Calu3 (cell line): Measurements from ENCODE around the gene MGMT. TPM values are rescaled to one million over a fixed set of nuclear protein-coding genes. Genes with fewer than 3 reads are reported as not detected.

Experiments
- BruUV-seq: library from RNA; stranded (reverse); fragments of 400-500 nt; replicated peaks from 2 replicates; lab custom pipeline; 2021; lab: Mats Ljungman, UMichigan
- CTCF ChIA-PET: fragments of 300-600 bp; sonication (Branson Sonifier 250); formaldehyde crosslinking; loops from one replicate; lab custom pipeline; 2022; ENCODE audit warnings: antibody characterized with exemption; lab: Charles Lee
- DNase-seq: peaks from one replicate; pipeline ENCODE4 v3.0.0; 2022
- H3K27ac Mint-ChIP-seq: one replicate; pipeline ENCODE4 v1.8.0; 2022; ENCODE audit warnings: mixed read lengths; ENCODE audit not compliant: unreplicated experiment
- H3K27me3 Mint-ChIP-seq: one replicate; pipeline ENCODE4 v1.8.0; 2022; ENCODE audit warnings: mixed read lengths; ENCODE audit not compliant: unreplicated experiment
- H3K36me3 Mint-ChIP-seq: one replicate; pipeline ENCODE4 v1.8.0; 2022; ENCODE audit warnings: mild to moderate bottlenecking, moderate library complexity, mixed read lengths; ENCODE audit not compliant: insufficient read depth, unreplicated experiment
- H3K4me1 Mint-ChIP-seq: one replicate; pipeline ENCODE4 v1.8.0; 2022; ENCODE audit warnings: mild to moderate bottlenecking, low read depth, mixed read lengths; ENCODE audit not compliant: unreplicated experiment
- H3K4me3 Mint-ChIP-seq: one replicate; pipeline ENCODE4 v1.8.0; 2022; ENCODE audit warnings: mild to moderate bottlenecking, low read depth, moderate library complexity, mixed read lengths; ENCODE audit not compliant: unreplicated experiment
- H3K9me3 Mint-ChIP-seq: one replicate; pipeline ENCODE4 v1.8.0; 2022; ENCODE audit warnings: low read depth, mixed read lengths; ENCODE audit not compliant: unreplicated experiment
- CTCF ChIP-seq: fragments of 200-600 bp; IDR thresholded peaks from one replicate; pipeline ENCODE4 v1.8.0; 2022; ENCODE audit warnings: antibody characterized with exemption; ENCODE audit not compliant: unreplicated experiment
- intact Hi-C: fragments of 100-400 bp; cut with micrococcal nuclease; formaldehyde crosslinking; loops from one replicate; pipeline ENCODE4 v1.10.0; 2022; ENCODE audit not compliant: unreplicated experiment
- total RNA-seq: library from RNA; stranded (reverse); gene quantifications from 2 replicates; pipeline ENCODE4 v1.2.3, GENCODE V29; 2022

The MGMT gene
- total RNA-seq, 1 experiment from 2014 or later: 8.3 TPM

GRCh38 chr10:129784291-129784690 is 317.2 kb downstream of the MGMT start:
- Mint-ChIP-seq H3K4me3 (no peak overlapping the region), H3K9me3 (peaks cover 8% of the 10 kb centered on the region), H3K27me3 (no peaks in the 10 kb centered on the region), H3K4me1 (no peaks in the 10 kb centered on the region), H3K36me3 (peaks cover 7% of the 10 kb centered on the region), H3K27ac (no peak overlapping the region)
- intact Hi-C loops: no loop called here
- no TSS peak for BruUV-seq
- CTCF ChIA-PET: no interaction called here
- DNase-seq: no peak
- TF ChIP-seq CTCF: no peak

- no peaks in the 10 kb centered on the region for H3K4me1 Mint-ChIP-seq
- DNase-seq: no peak
- H3K4me3 Mint-ChIP-seq: no peak overlapping the region
- TF ChIP-seq CTCF: no peak
- no TSS peak for BruUV-seq
- no peaks in the 10 kb centered on the region for H3K27me3 Mint-ChIP-seq
- peaks cover 8% of the 10 kb centered on the region for H3K9me3 Mint-ChIP-seq
- no peak overlapping the region for H3K27ac Mint-ChIP-seq
- peaks cover 7% of the 10 kb centered on the region for H3K36me3 Mint-ChIP-seq
- CTCF ChIA-PET: no interaction called here
- intact Hi-C loops: no loop called here
Observed at GRCh38 chr10:129784891-129785290, 317.9 kb downstream of the MGMT start.

- peaks cover 8% of the 10 kb centered on the region for H3K9me3 Mint-ChIP-seq
- H3K4me1 Mint-ChIP-seq: no peaks in the 10 kb centered on the region
- intact Hi-C loops: no loop called here
- no peak overlapping the region for H3K4me3 Mint-ChIP-seq
- DNase-seq: no peak
- no TSS peak for BruUV-seq
- H3K36me3 Mint-ChIP-seq: peaks cover 7% of the 10 kb centered on the region
- H3K27me3 Mint-ChIP-seq: no peaks in the 10 kb centered on the region
- CTCF ChIA-PET: no interaction called here
- TF ChIP-seq CTCF: no peak
- no peak overlapping the region for H3K27ac Mint-ChIP-seq
Observed at GRCh38 chr10:129785536-129785981, 318.5 kb downstream of the MGMT start.

- no TSS peak for BruUV-seq
- Mint-ChIP-seq H3K36me3 (peaks cover 7% of the 10 kb centered on the region), H3K9me3 (peaks cover 5% of the 10 kb centered on the region), H3K4me3 (no peak overlapping the region), H3K4me1 (no peaks in the 10 kb centered on the region), H3K27ac (no peak overlapping the region), H3K27me3 (no peaks in the 10 kb centered on the region)
- CTCF ChIA-PET: no interaction called here
- TF ChIP-seq CTCF: no peak
- intact Hi-C loops: no loop called here
- no peak for DNase-seq
Observed at GRCh38 chr10:129786216-129786615, 319.2 kb downstream of the MGMT start.
